ENCODE results near the gene RFX7.

GRCh38 chr15:56180851-56181250 lies 62.8 kb downstream of the RFX7 start:
- TF ChIP-seq POLR2AphosphoS5 (IDR thresholded peaks at IDR 0.05; ENCODE audit: borderline replicate concordance, low read depth, low read length) (no peak), EZH2 (IDR thresholded peaks at IDR 0.05) (no peak), FOXP2 (optimal IDR thresholded peaks at IDR 0.05; ENCODE audit: control extremely low read depth, extremely low read length, insufficient read depth) (no peak)

All from SK-N-MC (cell line).